ENCODE results near the gene ZNF557. TPM values are rescaled to one million over a fixed set of nuclear protein-coding genes. Genes with fewer than 3 reads are reported as not detected.
"Not testable (repeated sequence)": the region's sequence is repeated elsewhere in the genome, so short reads cannot be mapped to it uniquely, and the experiment has no call there.

Gene ZNF557
- total and polyA plus RNA-seq, 2 donors: 5.2 to 12.7 TPM

DNA sequence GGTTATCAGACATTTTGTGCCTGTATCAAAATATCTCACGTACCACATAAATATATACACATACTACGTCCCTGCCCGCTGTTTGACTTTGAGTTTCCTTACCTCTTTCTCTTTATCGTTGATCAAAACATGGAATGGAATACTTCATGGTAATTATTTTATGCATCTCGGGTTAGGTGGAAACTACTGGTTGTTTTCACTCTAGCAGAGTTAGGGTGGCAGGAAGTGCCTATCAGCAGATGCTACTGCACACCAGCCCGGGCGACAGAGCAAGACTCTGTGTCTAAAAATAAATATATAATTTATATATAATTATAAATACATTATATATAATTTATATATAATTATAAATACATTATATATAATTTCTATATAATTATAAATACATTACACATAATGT is 16.6 kb upstream of the ZNF557 start:
- H3K27me3 ChIP-seq (ENCODE audit: control insufficient read depth in 2 of 2, insufficient read depth in 1 of 2, low read length in 1 of 2); H3K9me3 ChIP-seq (ENCODE audit: control insufficient read depth in 2 of 2, insufficient read depth in 1 of 2, low read length in 1 of 2); DNase-seq (ENCODE audit: low read depth in 6 of 9, low spot score in 9 of 9); H3K27ac ChIP-seq (ENCODE audit: low read depth in 1 of 2, low read length in 1 of 2); H3K36me3 ChIP-seq (ENCODE audit: control insufficient read depth in 2 of 2, insufficient read depth in 2 of 2, low read length in 1 of 2); H3K4me3 ChIP-seq (ENCODE audit: low read length in 2 of 2); H3K4me1 ChIP-seq (ENCODE audit: control insufficient read depth in 2 of 2, insufficient read depth in 2 of 2, low read length in 2 of 2): not testable (repeated sequence)
- WGBS: 82% methylated on average over 7 of the region's 7 CpGs

DNA sequence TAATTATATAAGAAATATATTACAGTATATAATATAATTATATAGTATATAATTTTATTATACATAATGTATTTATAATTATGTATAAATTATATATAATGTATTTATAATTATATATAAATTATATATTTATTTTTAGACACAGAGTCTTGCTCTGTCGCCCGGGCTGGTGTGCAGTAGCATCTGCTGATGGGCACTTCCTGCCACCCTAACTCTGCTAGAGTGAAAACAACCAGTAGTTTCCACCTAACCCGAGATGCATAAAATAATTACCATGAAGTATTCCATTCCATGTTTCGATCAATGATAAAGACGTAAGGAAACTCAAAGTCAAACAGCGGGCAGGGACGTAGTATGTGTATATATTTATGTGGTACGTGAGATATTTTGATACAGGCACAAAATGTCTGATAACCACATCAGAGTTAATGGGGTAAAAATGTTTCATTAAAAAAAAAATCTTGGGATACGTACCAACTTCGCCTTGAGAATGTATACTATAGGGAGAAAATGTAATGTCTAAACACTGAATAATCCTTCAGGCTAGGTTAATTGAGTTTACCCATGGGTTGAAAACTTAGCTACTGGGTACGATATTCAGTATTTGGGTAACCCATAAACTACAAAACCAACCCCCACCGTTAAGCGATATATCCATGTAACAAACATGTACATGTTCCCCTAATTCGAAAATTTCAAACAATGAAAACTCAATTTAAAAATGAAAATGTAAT is 14.7 kb upstream of the ZNF557 start:
- 97% methylated on average over 12 of the region's 14 CpGs for WGBS
- H3K9me3 ChIP-seq (ENCODE audit: control insufficient read depth in 2 of 2, insufficient read depth in 1 of 2, low read length in 1 of 2); DNase-seq (ENCODE audit: low read depth in 6 of 9, low spot score in 9 of 9); H3K4me3 ChIP-seq (ENCODE audit: low read length in 2 of 2); H3K4me1 ChIP-seq (ENCODE audit: control insufficient read depth in 2 of 2, insufficient read depth in 2 of 2, low read length in 2 of 2); H3K36me3 ChIP-seq (ENCODE audit: control insufficient read depth in 2 of 2, insufficient read depth in 2 of 2, low read length in 1 of 2); H3K27ac ChIP-seq (ENCODE audit: low read depth in 1 of 2, low read length in 1 of 2); H3K27me3 ChIP-seq (ENCODE audit: control insufficient read depth in 2 of 2, insufficient read depth in 1 of 2, low read length in 1 of 2): not testable (repeated sequence)

DNA sequence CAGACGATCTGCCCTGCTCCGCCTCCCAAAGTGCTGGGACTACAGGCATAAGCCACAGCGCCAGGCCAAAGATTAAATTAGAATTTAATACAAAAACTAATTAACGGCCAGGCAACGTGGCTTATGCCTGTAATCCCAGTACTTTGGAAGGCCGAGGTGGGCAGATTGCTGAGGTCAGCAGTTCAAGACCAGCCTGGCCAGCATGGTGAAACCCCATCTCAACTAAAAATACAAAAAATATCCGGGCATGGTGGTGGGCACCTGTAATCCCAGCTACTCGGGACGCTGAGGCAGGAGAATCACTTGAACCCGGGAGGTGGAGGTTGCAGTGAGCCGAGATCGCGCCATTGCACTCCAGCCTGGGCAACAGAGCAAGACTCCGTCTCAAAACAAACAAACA is 13.8 kb upstream of the ZNF557 start:
- not testable (repeated sequence) for H3K27me3 ChIP-seq (ENCODE audit: control insufficient read depth in 2 of 2, insufficient read depth in 1 of 2, low read length in 1 of 2); H3K4me1 ChIP-seq (ENCODE audit: control insufficient read depth in 2 of 2, insufficient read depth in 2 of 2, low read length in 2 of 2); DNase-seq (ENCODE audit: low read depth in 6 of 9, low spot score in 9 of 9); H3K27ac ChIP-seq (ENCODE audit: low read depth in 1 of 2, low read length in 1 of 2); H3K36me3 ChIP-seq (ENCODE audit: control insufficient read depth in 2 of 2, insufficient read depth in 2 of 2, low read length in 1 of 2); H3K9me3 ChIP-seq (ENCODE audit: control insufficient read depth in 2 of 2, insufficient read depth in 1 of 2, low read length in 1 of 2); H3K4me3 ChIP-seq (ENCODE audit: low read length in 2 of 2)
- WGBS: 96% methylated on average over 12 of the region's 14 CpGs

DNA sequence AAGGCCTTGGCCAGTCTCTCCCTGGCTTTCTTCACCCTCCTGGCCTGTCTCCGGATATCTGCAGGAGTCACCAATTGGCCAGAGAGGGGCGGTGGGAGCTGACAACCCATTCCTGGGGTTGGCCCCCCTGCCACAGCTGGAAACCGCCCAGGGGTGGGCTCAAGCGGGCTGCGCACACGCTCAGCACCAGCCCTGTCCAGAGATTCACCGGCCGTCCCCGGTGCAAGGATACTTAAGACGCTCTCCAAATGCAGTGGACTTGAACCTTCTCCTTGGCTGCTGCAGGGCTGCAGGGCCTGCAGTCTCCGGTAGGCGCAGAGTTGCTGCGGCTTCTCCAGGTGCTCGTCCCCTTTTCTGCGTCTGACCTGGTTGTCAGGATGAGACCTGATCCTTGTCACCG is 13.1 kb upstream of the ZNF557 start:
- not testable (repeated sequence) for DNase-seq (ENCODE audit: low read depth in 6 of 9, low spot score in 9 of 9); H3K9me3 ChIP-seq (ENCODE audit: control insufficient read depth in 2 of 2, insufficient read depth in 1 of 2, low read length in 1 of 2); H3K4me3 ChIP-seq (ENCODE audit: low read length in 2 of 2); H3K36me3 ChIP-seq (ENCODE audit: control insufficient read depth in 2 of 2, insufficient read depth in 2 of 2, low read length in 1 of 2); H3K27me3 ChIP-seq (ENCODE audit: control insufficient read depth in 2 of 2, insufficient read depth in 1 of 2, low read length in 1 of 2); H3K27ac ChIP-seq (ENCODE audit: low read depth in 1 of 2, low read length in 1 of 2); H3K4me1 ChIP-seq (ENCODE audit: control insufficient read depth in 2 of 2, insufficient read depth in 2 of 2, low read length in 2 of 2)
- 91% methylated on average over 8 of the region's 16 CpGs for WGBS

DNA sequence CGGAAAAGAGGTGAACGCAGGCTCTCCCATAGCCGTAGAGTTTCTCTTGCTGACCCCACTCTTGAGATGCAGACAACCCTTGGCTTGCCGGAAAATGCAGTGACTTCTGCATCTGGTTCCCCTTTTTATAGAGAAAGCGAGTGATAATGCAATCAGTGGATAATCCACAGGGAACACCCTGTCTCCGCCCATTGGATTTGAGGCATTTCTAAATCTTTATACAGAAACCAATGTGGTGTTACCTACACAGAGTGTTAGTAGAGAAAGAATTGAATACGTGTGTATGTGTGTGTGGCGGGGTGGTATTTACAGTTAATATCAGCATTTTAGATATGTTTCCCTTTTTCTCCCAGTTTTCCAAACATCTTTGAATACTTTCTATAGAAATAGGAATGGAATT is 10.9 kb upstream of the ZNF557 start, which contains the start of gene MBD3L3:
Gene MBD3L3, minus strand, starts transcription at position 101 of the 400 bp plus-strand sequence. Its CDS starts 71 bp downstream, at position 30.
- not testable (repeated sequence) for H3K4me3 ChIP-seq (ENCODE audit: low read length in 2 of 2); DNase-seq (ENCODE audit: low read depth in 6 of 9, low spot score in 9 of 9); H3K9me3 ChIP-seq (ENCODE audit: control insufficient read depth in 2 of 2, insufficient read depth in 1 of 2, low read length in 1 of 2); H3K27me3 ChIP-seq (ENCODE audit: control insufficient read depth in 2 of 2, insufficient read depth in 1 of 2, low read length in 1 of 2); H3K36me3 ChIP-seq (ENCODE audit: control insufficient read depth in 2 of 2, insufficient read depth in 2 of 2, low read length in 1 of 2); H3K4me1 ChIP-seq (ENCODE audit: control insufficient read depth in 2 of 2, insufficient read depth in 2 of 2, low read length in 2 of 2); H3K27ac ChIP-seq (ENCODE audit: low read depth in 1 of 2, low read length in 1 of 2)
- no CpG with 5 or more reads among the region's 8 CpGs for WGBS

DNA sequence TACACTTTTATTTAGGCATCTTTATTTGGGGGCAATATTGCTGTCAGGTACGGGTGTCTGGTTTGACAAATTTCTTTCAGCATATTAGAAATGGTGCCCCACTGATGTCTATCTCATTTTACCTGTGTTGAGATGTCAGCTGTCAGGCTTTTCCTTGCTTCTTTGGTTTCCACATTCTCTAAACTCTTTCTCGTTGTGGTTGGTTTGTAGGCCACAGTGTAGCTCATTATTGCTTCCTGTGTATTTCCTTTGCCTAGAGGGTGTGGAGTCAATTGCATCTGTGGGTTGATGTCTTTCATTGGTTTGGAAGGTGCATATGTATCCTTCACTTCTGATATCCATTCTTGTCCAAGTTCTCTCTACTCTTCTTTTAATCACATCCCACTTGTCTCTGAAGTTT is 9.5 kb upstream of the ZNF557 start:
- H3K4me3 ChIP-seq (ENCODE audit: low read length in 2 of 2); H3K27ac ChIP-seq (ENCODE audit: low read depth in 1 of 2, low read length in 1 of 2); H3K9me3 ChIP-seq (ENCODE audit: control insufficient read depth in 2 of 2, insufficient read depth in 1 of 2, low read length in 1 of 2); H3K36me3 ChIP-seq (ENCODE audit: control insufficient read depth in 2 of 2, insufficient read depth in 2 of 2, low read length in 1 of 2); DNase-seq (ENCODE audit: low read depth in 6 of 9, low spot score in 9 of 9); H3K27me3 ChIP-seq (ENCODE audit: control insufficient read depth in 2 of 2, insufficient read depth in 1 of 2, low read length in 1 of 2); H3K4me1 ChIP-seq (ENCODE audit: control insufficient read depth in 2 of 2, insufficient read depth in 2 of 2, low read length in 2 of 2): not testable (repeated sequence)
- 3% methylated on average over 1 of the region's 2 CpGs for WGBS

DNA sequence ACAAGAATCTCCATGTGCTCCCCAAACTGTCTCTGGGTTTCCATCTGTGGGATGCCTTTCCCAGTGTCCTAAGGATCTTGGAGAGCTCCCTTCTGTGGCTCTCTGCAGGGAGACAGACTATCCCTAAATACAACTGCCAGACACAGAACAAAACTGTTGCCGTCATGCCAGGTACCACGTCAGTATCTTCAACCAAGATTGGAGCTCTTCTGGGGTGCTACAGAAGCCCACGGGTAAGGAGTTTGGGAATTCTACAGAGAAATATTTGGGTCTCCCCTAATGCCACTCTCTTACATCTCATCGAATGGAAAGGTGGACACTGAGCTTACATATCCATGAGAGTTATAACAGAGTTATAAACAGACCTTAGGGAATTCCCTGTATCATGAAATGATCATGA is 6.2 kb upstream of the ZNF557 start:
- peak in 2 of 9 donors; percentile 37 to 45 for DNase-seq (ENCODE audit: low read depth in 6 of 9, low spot score in 9 of 9)
- Histone ChIP-seq H3K4me1 (ENCODE audit: control insufficient read depth in 2 of 2, insufficient read depth in 2 of 2, low read length in 2 of 2) (no peaks in the 10 kb centered on the region), H3K27me3 (ENCODE audit: control insufficient read depth in 2 of 2, insufficient read depth in 1 of 2, low read length in 1 of 2) (no peaks in the 10 kb centered on the region), H3K27ac (ENCODE audit: low read depth in 1 of 2, low read length in 1 of 2) (no peak overlapping the region), H3K4me3 (ENCODE audit: low read length in 2 of 2) (no peak overlapping the region), H3K36me3 (ENCODE audit: control insufficient read depth in 2 of 2, insufficient read depth in 2 of 2, low read length in 1 of 2) (no peaks in the 10 kb centered on the region), H3K9me3 (ENCODE audit: control insufficient read depth in 2 of 2, insufficient read depth in 1 of 2, low read length in 1 of 2) (peaks cover 0 to 4% of the 10 kb centered on the region in 2 donors)
- WGBS: 92% methylated on average over 4 of the region's 4 CpGs

DNA sequence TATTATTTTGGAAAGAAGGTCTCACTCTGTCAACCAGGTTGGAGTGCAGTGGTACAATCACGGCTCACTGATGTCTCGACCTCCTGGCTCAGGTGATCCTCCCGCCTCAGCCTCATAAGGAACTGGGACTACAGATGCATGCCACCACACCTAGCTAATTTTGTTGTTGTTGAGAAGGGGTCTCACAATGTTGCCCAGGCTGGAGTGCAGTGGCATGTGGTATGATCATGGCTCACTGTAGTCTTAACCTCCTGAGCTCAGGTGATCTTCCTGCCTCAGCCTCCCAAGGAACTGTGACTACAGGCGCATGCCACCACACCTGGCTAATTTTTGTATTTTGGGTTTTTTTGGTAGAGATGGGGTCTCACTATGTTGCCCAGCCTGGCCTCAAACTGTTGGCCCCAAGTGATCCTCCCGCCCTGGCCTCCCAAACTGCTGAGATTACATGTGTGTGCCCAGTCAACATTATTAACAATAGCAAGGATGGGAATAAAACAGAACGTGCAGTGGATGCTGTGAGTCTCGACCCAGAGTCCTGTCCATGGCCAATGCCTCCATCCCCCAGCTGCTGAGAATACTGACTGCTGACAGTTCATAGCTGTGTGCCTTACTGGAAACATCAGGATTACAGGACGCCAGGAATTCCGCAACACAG is 5.6 kb upstream of the ZNF557 start:
- Histone ChIP-seq H3K36me3 (ENCODE audit: control insufficient read depth in 2 of 2, insufficient read depth in 2 of 2, low read length in 1 of 2) (no peaks in the 10 kb centered on the region), H3K27me3 (ENCODE audit: control insufficient read depth in 2 of 2, insufficient read depth in 1 of 2, low read length in 1 of 2) (no peaks in the 10 kb centered on the region), H3K9me3 (ENCODE audit: control insufficient read depth in 2 of 2, insufficient read depth in 1 of 2, low read length in 1 of 2) (peaks cover 0 to 4% of the 10 kb centered on the region in 2 donors), H3K4me1 (ENCODE audit: control insufficient read depth in 2 of 2, insufficient read depth in 2 of 2, low read length in 2 of 2) (peaks cover 2 to 3% of the 10 kb centered on the region in 2 donors), H3K4me3 (ENCODE audit: low read length in 2 of 2) (no peak overlapping the region), H3K27ac (ENCODE audit: low read depth in 1 of 2, low read length in 1 of 2) (no peak overlapping the region)
- DNase-seq (ENCODE audit: low read depth in 6 of 9, low spot score in 9 of 9): peak in 2 of 9 donors; percentile 24 to 42
- 97% methylated on average over 9 of the region's 9 CpGs for WGBS

DNA sequence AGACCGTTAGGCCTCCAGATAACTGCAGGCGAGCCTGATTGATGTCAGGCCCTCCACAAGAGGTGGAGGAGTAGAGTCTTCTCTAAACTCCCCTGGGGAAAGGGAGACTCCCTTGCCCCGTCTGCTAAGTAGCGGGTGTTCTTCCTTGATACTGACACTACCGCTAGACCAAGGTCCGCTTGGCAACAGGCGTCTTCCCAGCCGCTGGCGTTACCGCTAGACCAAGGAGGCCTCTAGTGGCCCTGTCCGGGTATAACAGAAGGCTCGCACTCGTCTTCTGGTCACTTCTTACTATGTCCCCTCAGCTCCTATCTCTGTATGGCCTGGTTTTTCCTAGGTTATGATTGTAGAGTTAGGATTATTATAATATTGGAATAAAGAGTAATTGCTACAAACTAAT is 2.4 kb upstream of the ZNF557 start:
- H3K4me1 ChIP-seq (ENCODE audit: control insufficient read depth in 2 of 2, insufficient read depth in 2 of 2, low read length in 2 of 2): peaks cover 9 to 14% of the 10 kb centered on the region in 2 donors
- WGBS: 86% methylated on average over 13 of the region's 13 CpGs
- not testable (repeated sequence) for H3K4me3 ChIP-seq (ENCODE audit: low read length in 2 of 2); H3K9me3 ChIP-seq (ENCODE audit: control insufficient read depth in 2 of 2, insufficient read depth in 1 of 2, low read length in 1 of 2); DNase-seq (ENCODE audit: low read depth in 6 of 9, low spot score in 9 of 9); H3K27me3 ChIP-seq (ENCODE audit: control insufficient read depth in 2 of 2, insufficient read depth in 1 of 2, low read length in 1 of 2); H3K27ac ChIP-seq (ENCODE audit: low read depth in 1 of 2, low read length in 1 of 2); H3K36me3 ChIP-seq (ENCODE audit: control insufficient read depth in 2 of 2, insufficient read depth in 2 of 2, low read length in 1 of 2)

Data from thymus (tissue), 11 donors.